Measurements from ENCODE around the gene PDE3B.

DNA sequence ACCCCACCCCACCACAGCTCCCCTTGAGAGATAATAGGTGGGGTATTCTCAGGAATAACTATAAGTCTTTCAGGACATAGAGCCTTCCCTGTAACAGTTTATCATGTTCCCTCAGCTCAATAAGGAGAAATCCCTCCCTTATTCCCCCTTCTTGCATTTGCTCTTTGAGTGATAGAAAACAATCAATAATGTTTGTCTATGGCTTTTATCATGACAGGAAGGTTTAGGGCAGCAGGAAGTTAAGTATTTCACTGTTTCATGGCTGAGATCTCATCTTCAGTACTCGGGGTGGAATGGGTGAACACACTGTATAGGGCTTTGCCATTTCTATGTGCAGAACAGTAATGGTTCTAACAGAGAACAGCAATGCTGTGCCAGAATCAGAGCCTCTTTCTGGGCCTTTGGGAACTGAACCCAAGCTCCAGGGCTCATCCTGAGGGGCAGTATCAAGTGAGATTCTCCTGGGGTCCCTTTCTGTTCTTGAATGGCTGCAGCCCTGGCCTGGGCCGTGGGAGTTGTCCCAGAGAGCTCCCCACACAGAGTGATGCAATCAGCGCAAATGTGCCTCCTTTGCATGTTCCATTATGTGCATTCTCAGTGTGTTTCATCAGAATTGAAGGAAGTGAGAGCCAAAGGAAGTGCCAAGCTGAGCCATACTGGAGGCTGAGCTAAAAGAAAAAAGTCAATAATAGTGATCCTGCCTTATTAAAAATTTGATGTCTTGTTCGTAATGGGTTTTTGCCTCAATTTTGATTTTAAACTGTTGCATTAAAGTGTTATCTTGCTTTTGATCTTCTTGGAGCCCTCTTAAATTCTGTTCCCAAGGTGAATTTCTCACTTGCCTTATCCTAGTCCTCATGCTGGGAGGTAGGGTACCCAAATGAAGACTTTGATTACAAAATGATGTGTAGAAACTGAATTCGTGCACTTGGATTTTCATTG lies 251.3 kb downstream of the PDE3B start:
- no peak for TF ChIP-seq POLR2A (IDR thresholded peaks at IDR 0.05)
- TF ChIP-seq, protein P1, sequence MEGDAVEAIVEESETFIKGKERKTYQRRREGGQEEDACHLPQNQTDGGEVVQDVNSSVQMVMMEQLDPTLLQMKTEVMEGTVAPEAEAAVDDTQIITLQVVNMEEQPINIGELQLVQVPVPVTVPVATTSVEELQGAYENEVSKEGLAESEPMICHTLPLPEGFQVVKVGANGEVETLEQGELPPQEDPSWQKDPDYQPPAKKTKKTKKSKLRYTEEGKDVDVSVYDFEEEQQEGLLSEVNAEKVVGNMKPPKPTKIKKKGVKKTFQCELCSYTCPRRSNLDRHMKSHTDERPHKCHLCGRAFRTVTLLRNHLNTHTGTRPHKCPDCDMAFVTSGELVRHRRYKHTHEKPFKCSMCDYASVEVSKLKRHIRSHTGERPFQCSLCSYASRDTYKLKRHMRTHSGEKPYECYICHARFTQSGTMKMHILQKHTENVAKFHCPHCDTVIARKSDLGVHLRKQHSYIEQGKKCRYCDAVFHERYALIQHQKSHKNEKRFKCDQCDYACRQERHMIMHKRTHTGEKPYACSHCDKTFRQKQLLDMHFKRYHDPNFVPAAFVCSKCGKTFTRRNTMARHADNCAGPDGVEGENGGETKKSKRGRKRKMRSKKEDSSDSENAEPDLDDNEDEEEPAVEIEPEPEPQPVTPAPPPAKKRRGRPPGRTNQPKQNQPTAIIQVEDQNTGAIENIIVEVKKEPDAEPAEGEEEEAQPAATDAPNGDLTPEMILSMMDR (IDR thresholded peaks at IDR 0.05), result no peak

Measured in breast epithelium (tissue), 3 donors.